HepG2 (cell line): Measurements from ENCODE around the gene TMEM184C. TPM values are rescaled to one million over a fixed set of nuclear protein-coding genes. Genes with fewer than 3 reads are reported as not detected.

Experiments
- ATAC-seq: fragments of 200-7000 bp; cut with Tn5 transposase; 3 replicates; pipeline ENCODE4 v1.9.1; 2020; ENCODE audit warnings: mild to moderate bottlenecking, moderate library complexity
- BruUV-seq: library from RNA; stranded (reverse); fragments of 400-500 nt; replicated peaks from 2 replicates; lab custom pipeline; 2021; lab: Mats Ljungman, UMichigan
- CTCF ChIA-PET: fragments of 300-600 bp; formaldehyde crosslinking; extraction: SDS; loops from one replicate; lab custom pipeline; 2021; ENCODE audit warnings: low total read pairs, inconsistent platforms, low intra/inter-chr PET ratio; lab: Yijun Ruan, JAX
- POLR2A ChIA-PET: fragments of 350-600 bp; sonication (Branson Sonifier 250); formaldehyde crosslinking; loops from one replicate; lab custom pipeline; 2020; ENCODE audit warnings: antibody characterized with exemption, inconsistent platforms; lab: Yijun Ruan, JAX
- DNase-seq: peaks from one replicate; pipeline ENCODE4 v3.0.0-alpha.2; 2015; ENCODE audit warnings: low spot score
- FAIRE-seq: peaks from 3 replicates; lab custom pipeline; 2011; peaks lifted over from hg19 to GRCh38; lab: Jason Lieb, UNC
- H2AFZ ChIP-seq: one replicate; pipeline ENCODE4 v1.6.1; 2011; ENCODE audit warnings: low read length, inconsistent platforms
- H3K27ac ChIP-seq: fragments of 300-600 bp; 3 replicates; pipeline ENCODE4 v1.8.0; 2011; ENCODE audit warnings: mixed run types, mild to moderate bottlenecking, mixed read lengths, low read length, inconsistent platforms; ENCODE audit not compliant: insufficient read depth; ENCODE audit errors: extremely low read length
- H3K27me3 ChIP-seq, 2 experiments: fragments of 200-600 bp in 1 of 2; 2 replicates in 1 of 2; 3 replicates in 1 of 2; pipeline versions ENCODE4 v1.6.0 to v1.8.0; 2011; ENCODE audit warnings: low read length in 2 of 2, mild to moderate bottlenecking in 2 of 2, moderate library complexity in 2 of 2, inconsistent platforms in 1 of 2; ENCODE audit not compliant: insufficient read depth in 2 of 2, control insufficient read depth in 1 of 2
- H3K36me3 ChIP-seq, 2 experiments: fragments of 200-600 bp in 1 of 2; replicated peaks in 1 of 2; 2 replicates in 1 of 2; 3 replicates in 1 of 2; pipeline versions ENCODE4 v1.5.1 to v1.8.0; 2011; ENCODE audit warnings: low read length in 2 of 2, inconsistent platforms in 1 of 2; ENCODE audit not compliant: insufficient read depth in 2 of 2, control insufficient read depth in 1 of 2
- H3K4me1 ChIP-seq: 2 replicates; pipeline ENCODE4 v1.5.1; 2012; ENCODE audit warnings: low read length, inconsistent platforms; ENCODE audit not compliant: insufficient read depth
- H3K4me2 ChIP-seq: 2 replicates; pipeline ENCODE4 v1.6.0; 2011; ENCODE audit warnings: low read depth, low read length, inconsistent platforms
- H3K4me3 ChIP-seq, 3 experiments: fragments of 200-600 bp in 1 of 3; sonication (generic), shearing (Covaris generic) in 1 of 3; replicated peaks in 1 of 3; 2 replicates each; pipeline ENCODE4 v1.5.1; 2011 to 2016; ENCODE audit warnings: low read length in 3 of 3, inconsistent platforms in 2 of 3, low read depth in 2 of 3, mild to moderate bottlenecking in 2 of 3, control low read depth in 1 of 3, mixed read lengths in 1 of 3; ENCODE audit not compliant: insufficient read depth in 1 of 3
- H3K79me2 ChIP-seq: one replicate; pipeline ENCODE4 v1.6.1; 2011; ENCODE audit warnings: low read length, inconsistent platforms; ENCODE audit not compliant: insufficient read depth
- H3K9ac ChIP-seq: 2 replicates; pipeline ENCODE4 v1.6.0; 2011; ENCODE audit warnings: mild to moderate bottlenecking, low read depth, low read length, inconsistent platforms; ENCODE audit not compliant: insufficient read depth
- H3K9me3 ChIP-seq: 2 replicates; pipeline ENCODE4 v1.5.1; 2012; ENCODE audit warnings: mild to moderate bottlenecking, low read length
- H4K20me1 ChIP-seq: 2 replicates; pipeline ENCODE4 v1.6.0; 2011; ENCODE audit warnings: inconsistent platforms, mild to moderate bottlenecking, low read length, moderate library complexity; ENCODE audit not compliant: insufficient read depth
- ARNT2 ChIP-seq: sonication (generic); formaldehyde crosslinking; IDR thresholded peaks from 2 replicates; pipeline ENCODE4 v1.8.0; 2022; ENCODE audit warnings: mild to moderate bottlenecking, low read depth, missing genetic modification reagents, moderate library complexity
- CAMTA2 ChIP-seq: sonication (generic); formaldehyde crosslinking; IDR thresholded peaks from 2 replicates; pipeline ENCODE4 v1.4.0; 2020; ENCODE audit warnings: mild to moderate bottlenecking, missing genetic modification reagents, borderline replicate concordance
- FOXM1 ChIP-seq: sonication (generic); formaldehyde crosslinking; IDR thresholded peaks from 2 replicates; pipeline ENCODE4 v1.5.0; 2020; ENCODE audit warnings: missing genetic modification reagents
- LCORL ChIP-seq, 2 experiments: fragments of 450-650 bp in 1 of 2; sonication (generic) in 1 of 2; formaldehyde crosslinking in 1 of 2; IDR thresholded peaks; 2 replicates each; pipeline versions ENCODE4 v1.5.0 to v1.6.1; 2017 to 2020; ENCODE audit warnings: antibody characterized with exemption in 1 of 2, missing genetic modification reagents in 1 of 2
- TRAFD1 ChIP-seq: sonication (generic); formaldehyde crosslinking; IDR thresholded peaks from 2 replicates; pipeline ENCODE4 v1.5.1; 2020; ENCODE audit warnings: missing genetic modification reagents, mild to moderate bottlenecking, borderline replicate concordance
- ZC3H4 ChIP-seq: sonication (generic); formaldehyde crosslinking; IDR thresholded peaks from 2 replicates; pipeline ENCODE4 v1.4.0; 2020; ENCODE audit warnings: missing genetic modification reagents, borderline replicate concordance
- ZFP41 ChIP-seq: sonication (generic); formaldehyde crosslinking; IDR thresholded peaks from 2 replicates; pipeline ENCODE4 v1.4.0; 2020; ENCODE audit warnings: mild to moderate bottlenecking, missing genetic modification reagents, borderline replicate concordance
- ZFP91 ChIP-seq: sonication (generic); formaldehyde crosslinking; IDR thresholded peaks from 2 replicates; pipeline ENCODE4 v1.9.0; 2022; ENCODE audit warnings: missing genetic modification reagents, mild to moderate bottlenecking, borderline replicate concordance
- ZMAT3 ChIP-seq: sonication (generic); formaldehyde crosslinking; conservative IDR thresholded peaks from 2 replicates; pipeline ENCODE4 v1.7.0; 2021; ENCODE audit warnings: missing genetic modification reagents
- ZNF607 ChIP-seq: sonication (generic); formaldehyde crosslinking; IDR thresholded peaks from 2 replicates; pipeline ENCODE4 v1.5.1; 2020; ENCODE audit warnings: missing genetic modification reagents, mild to moderate bottlenecking, borderline replicate concordance
- ZNF629 ChIP-seq: sonication (generic); formaldehyde crosslinking; conservative IDR thresholded peaks from 2 replicates; pipeline ENCODE4 v1.5.0; 2020; ENCODE audit warnings: missing genetic modification reagents
- ZNF878 ChIP-seq: sonication (generic); formaldehyde crosslinking; IDR thresholded peaks from 2 replicates; pipeline ENCODE4 v1.8.1; 2023; ENCODE audit warnings: mild to moderate bottlenecking, missing genetic modification reagents, moderate library complexity
- ZSCAN21 ChIP-seq: sonication (generic); formaldehyde crosslinking; IDR thresholded peaks from 2 replicates; pipeline ENCODE4 v1.8.0; 2022; ENCODE audit warnings: mild to moderate bottlenecking, missing genetic modification reagents, moderate library complexity, borderline replicate concordance
- WGBS: methylation state at CpG from one replicate; pipeline ENCODE4 v1.1.6; 2017; ENCODE audit warnings: low lambda C conversion rate; 5-methylcytosine and 5-hydroxymethylcytosine counted together
- in situ Hi-C: cut with HindIII; loops from 2 replicates; pipeline ENCODE4 v1.10.0; 2017; ENCODE audit warnings: low pct_unique_long_range_greater_than_20kb; ENCODE audit not compliant: extremely low pct_ligation_motif_present
- intact Hi-C: fragments of 100-400 bp; cut with micrococcal nuclease; formaldehyde crosslinking; loops from one replicate; pipeline ENCODE4 v1.10.0; 2022; ENCODE audit not compliant: unreplicated experiment
- polyA plus RNA-seq, 8 experiments: library from polyadenylated mRNA; depleted of rRNA in 3 of 8; stranded (reverse) in 7 of 8; unstranded in 1 of 8; fragments of >200 nt; fragmentation: Illumina TruSeq in 4 of 8; extraction: Trizol in 4 of 8; gene quantifications; 2 replicates each; pipeline versions ENCODE4 v1.2.1 to v1.2.3, GENCODE V29; 2011 to 2016; ENCODE audit warnings: low read depth in 4 of 8, missing spikeins in 1 of 8, mixed read lengths in 1 of 8; ENCODE audit not compliant: insufficient read depth in 1 of 8
- total RNA-seq, 5 experiments: library from RNA; depleted of rRNA; stranded (reverse); fragments of >200 nt; fragmentation: Illumina TruSeq; extraction: Trizol; gene quantifications; 2 replicates each; pipeline ENCODE4 v1.2.3, GENCODE V29; 2016; ENCODE audit warnings: low read depth in 1 of 5

TMEM184C gene
- total and polyA plus RNA-seq, 2 of the 13 experiments (the other 11 are each of a cell fraction or from before 2014, with no cell fraction given) = 13.9 to 26.1 TPM

- in situ Hi-C loops (no loop called here), intact Hi-C loops (no loop called here)
- ATAC-seq = no peak
- POLR2A ChIA-PET = no interaction called here
- BruUV-seq = no TSS peak
- Histone ChIP-seq H3K9ac (no peak overlapping the region), H2AFZ (no peak overlapping the region), H4K20me1 (no peaks in the 10 kb centered on the region), H3K4me2 (no peak overlapping the region), H3K4me3 (no peak overlapping the region), H3K79me2 (no peaks in the 10 kb centered on the region), H3K27me3 (no peaks in the 10 kb centered on the region), H3K27ac (no peak overlapping the region), H3K36me3 (no peaks in the 10 kb centered on the region), H3K9me3 (no peaks in the 10 kb centered on the region), H3K4me1 (peaks cover 13% of the 10 kb centered on the region)
- TF ChIP-seq ZNF607 (CRISPR knock-in tag) (no peak), CAMTA2 (CRISPR knock-in tag) (no peak), ZFP91 (CRISPR knock-in tag) (no peak), ZNF878 (CRISPR knock-in tag) (no peak), TRAFD1 (CRISPR knock-in tag) (no peak), LCORL (IDR thresholded peaks at IDR 0.05) (no peak), LCORL (CRISPR knock-in tag; IDR thresholded peaks at IDR 0.05) (no peak), ZFP41 (CRISPR knock-in tag) (no peak), ZNF629 (CRISPR knock-in tag) (no peak), ZMAT3 (CRISPR knock-in tag) (no peak), ZSCAN21 (CRISPR knock-in tag) (no peak), FOXM1 (CRISPR knock-in tag) (no peak), ARNT2 (CRISPR knock-in tag) (no peak), ZC3H4 (CRISPR knock-in tag) (no peak)
- CTCF ChIA-PET = no interaction called here
- DNase-seq = no peak
- FAIRE-seq = no peak
- WGBS = 0% methylated on average over 1 of the region's 1 CpG
These were observed 6.5 kb upstream of the TMEM184C start for GRCh38 chr4:147610686-147611085.
